Activated T-helper 1 cell treated with anti-CD3 and anti-CD28 coated beads, Interleukin-12 subunit alpha, Interleukin-12 subunit beta, Interleukin-2, Interleukin-4 antibody, amounts not matched to agents 30 ng/mL and 10 ng/mL and 1 ng/mL, durations not matched to agents 14 hours and 24 hours and 36 hours (primary cell): ENCODE measurements around the gene SELENOS. TPM values are rescaled to one million over a fixed set of nuclear protein-coding genes. Genes with fewer than 3 reads are reported as not detected.

Source experiments
- DNase-seq: peaks from one replicate; pipeline ENCODE4 v3.0.0; 2021; ENCODE audit warnings: low spot score
- H3K27ac Mint-ChIP-seq: one replicate; pipeline ENCODE4 v1.8.0; 2021; ENCODE audit warnings: mild to moderate bottlenecking, mixed read lengths
- H3K27me3 Mint-ChIP-seq: one replicate; pipeline ENCODE4 v1.8.0; 2022; ENCODE audit warnings: mild to moderate bottlenecking, moderate library complexity, mixed read lengths; ENCODE audit not compliant: insufficient read depth
- H3K36me3 Mint-ChIP-seq: one replicate; pipeline ENCODE4 v1.8.0; 2021; ENCODE audit warnings: low read depth, mixed read lengths
- H3K4me1 Mint-ChIP-seq: one replicate; pipeline ENCODE4 v1.8.0; 2021; ENCODE audit warnings: low read depth, mixed read lengths
- H3K4me3 Mint-ChIP-seq: one replicate; pipeline ENCODE4 v1.8.0; 2021; ENCODE audit warnings: mild to moderate bottlenecking, moderate library complexity, mixed read lengths
- H3K9me3 Mint-ChIP-seq: one replicate; pipeline ENCODE4 v1.8.0; 2021; ENCODE audit warnings: mixed read lengths
- intact Hi-C: fragments of 100-400 bp; cut with micrococcal nuclease; formaldehyde crosslinking; loops from one replicate; pipeline ENCODE4 v1.15.1; 2024
- total RNA-seq: library from RNA; stranded (reverse); gene quantifications from 2 replicates; pipeline ENCODE4 v1.2.3, GENCODE V29; 2022

The SELENOS gene
- total RNA-seq, 1 donor from 2014 or later = 47.4 TPM

- H3K9me3 Mint-ChIP-seq = no peaks in the 10 kb centered on the region
- no peak for DNase-seq
- H3K4me1 Mint-ChIP-seq = peaks cover 12% of the 10 kb centered on the region
- peaks cover 6% of the 10 kb centered on the region for H3K36me3 Mint-ChIP-seq
- H3K27me3 Mint-ChIP-seq = peaks cover 7% of the 10 kb centered on the region
- no peak overlapping the region for H3K27ac Mint-ChIP-seq
- no peak overlapping the region for H3K4me3 Mint-ChIP-seq
- intact Hi-C loops = no loop called here
Measured at GRCh38 chr15:101264911-101265641, 12.2 kb downstream of the SELENOS start.

- DNase-seq = no peak
- H3K4me1 Mint-ChIP-seq = peaks cover 12% of the 10 kb centered on the region
- intact Hi-C loops = no loop called here
- H3K27me3 Mint-ChIP-seq = peaks cover 14% of the 10 kb centered on the region
- H3K4me3 Mint-ChIP-seq = no peak overlapping the region
- peaks cover under 1% of the 10 kb centered on the region for H3K36me3 Mint-ChIP-seq
- no peaks in the 10 kb centered on the region for H3K9me3 Mint-ChIP-seq
- peak overlapping the region; percentile 29 for H3K27ac Mint-ChIP-seq
Measured at GRCh38 chr15:101264011-101264410, 13.3 kb downstream of the SELENOS start.

GRCh38 chr15:101262551-101262950 is 14.7 kb downstream of the SELENOS start:
- DNase-seq = no peak
- Mint-ChIP-seq H3K4me3 (no peak overlapping the region), H3K27me3 (peaks cover 19% of the 10 kb centered on the region), H3K9me3 (no peaks in the 10 kb centered on the region), H3K27ac (no peak overlapping the region), H3K4me1 (peaks cover 18% of the 10 kb centered on the region), H3K36me3 (no peaks in the 10 kb centered on the region)
- intact Hi-C loops = no loop called here

- peaks cover 37% of the 10 kb centered on the region for H3K4me1 Mint-ChIP-seq
- no peak overlapping the region for H3K4me3 Mint-ChIP-seq
- intact Hi-C loops = loop anchor here (1.0 kb wide), 2 partner anchors 169 to 243 kb away; no protein-coding TSS in a partner anchor
- no peaks in the 10 kb centered on the region for H3K9me3 Mint-ChIP-seq
- peak overlapping the region; percentile 5 for H3K27ac Mint-ChIP-seq
- H3K36me3 Mint-ChIP-seq = no peaks in the 10 kb centered on the region
- DNase-seq = peak; percentile 26
- H3K27me3 Mint-ChIP-seq = peaks cover 19% of the 10 kb centered on the region
Measured at GRCh38 chr15:101258238-101259144, 18.8 kb downstream of the SELENOS start.

- Mint-ChIP-seq H3K4me1 (peaks cover 43% of the 10 kb centered on the region), H3K9me3 (no peaks in the 10 kb centered on the region), H3K4me3 (no peak overlapping the region), H3K27me3 (peaks cover 19% of the 10 kb centered on the region), H3K36me3 (no peaks in the 10 kb centered on the region), H3K27ac (no peak overlapping the region)
- DNase-seq = no peak
- intact Hi-C loops = no loop called here
Measured at GRCh38 chr15:101256757-101257156, 20.5 kb downstream of the SELENOS start.

GRCh38 chr15:101255615-101256241 is 21.6 kb downstream of the SELENOS start:
- DNase-seq = no peak
- H3K27me3 Mint-ChIP-seq = peaks cover 18% of the 10 kb centered on the region
- peaks cover under 1% of the 10 kb centered on the region for H3K36me3 Mint-ChIP-seq
- no peak overlapping the region for H3K4me3 Mint-ChIP-seq
- no peak overlapping the region for H3K27ac Mint-ChIP-seq
- H3K9me3 Mint-ChIP-seq = no peaks in the 10 kb centered on the region
- intact Hi-C loops = no loop called here
- H3K4me1 Mint-ChIP-seq = peaks cover 43% of the 10 kb centered on the region

GRCh38 chr15:101255051-101255395 is 22.3 kb downstream of the SELENOS start:
- no peaks in the 10 kb centered on the region for H3K9me3 Mint-ChIP-seq
- H3K4me3 Mint-ChIP-seq = no peak overlapping the region
- peaks cover 6% of the 10 kb centered on the region for H3K36me3 Mint-ChIP-seq
- intact Hi-C loops = no loop called here
- H3K4me1 Mint-ChIP-seq = peaks cover 48% of the 10 kb centered on the region
- H3K27me3 Mint-ChIP-seq = peaks cover 12% of the 10 kb centered on the region
- H3K27ac Mint-ChIP-seq = no peak overlapping the region
- no peak for DNase-seq

- peaks cover 10% of the 10 kb centered on the region for H3K36me3 Mint-ChIP-seq
- H3K4me1 Mint-ChIP-seq = peaks cover 54% of the 10 kb centered on the region
- H3K27me3 Mint-ChIP-seq = peaks cover 9% of the 10 kb centered on the region
- H3K9me3 Mint-ChIP-seq = no peaks in the 10 kb centered on the region
- no peak overlapping the region for H3K4me3 Mint-ChIP-seq
- H3K27ac Mint-ChIP-seq = no peak overlapping the region
- intact Hi-C loops = no loop called here
- DNase-seq = no peak
Measured at GRCh38 chr15:101254157-101255050, 22.9 kb downstream of the SELENOS start.

- intact Hi-C loops = loop anchor here (1.0 to 2.0 kb wide), 5 partner anchors 24 to 334 kb away; partner anchors contain the start of genes LRRK1, SELENOS and SNRPA1
- no peaks in the 10 kb centered on the region for H3K9me3 Mint-ChIP-seq
- no peak for DNase-seq
- H3K27me3 Mint-ChIP-seq = no peaks in the 10 kb centered on the region
- peaks cover 63% of the 10 kb centered on the region for H3K4me1 Mint-ChIP-seq
- H3K27ac Mint-ChIP-seq = peak overlapping the region; percentile 90
- H3K4me3 Mint-ChIP-seq = peak overlapping the region; percentile 91
- peaks cover 18% of the 10 kb centered on the region for H3K36me3 Mint-ChIP-seq
Measured at GRCh38 chr15:101252836-101253235, 24.4 kb downstream of the SELENOS start.

- Mint-ChIP-seq H3K4me3 (peak within 1 kb of the TSS; percentile 91), H3K4me1 (peaks cover 69% of the 10 kb centered on the region), H3K27me3 (no peaks in the 10 kb centered on the region), H3K27ac (peak within 1 kb of the TSS; percentile 90), H3K9me3 (no peaks in the 10 kb centered on the region), H3K36me3 (peaks cover 25% of the 10 kb centered on the region)
- peak; percentile 88 for DNase-seq
- intact Hi-C loops = loop anchor here (1.0 to 2.0 kb wide), 6 partner anchors 43 to 333 kb away; partner anchors contain the start of genes LRRK1 and SNRPA1
Measured at GRCh38 chr15:101251830-101252820, 25.2 kb downstream of the SELENOS start, which contains the start of gene CHSY1. TSS of gene CHSY1 (minus strand) at chr15:101252048. CDS start at chr15:101251456, 592 bp downstream.
